Measurements from ENCODE around the gene NT5DC3. TPM values are rescaled to one million over a fixed set of nuclear protein-coding genes. Genes with fewer than 3 reads are reported as not detected.

The NT5DC3 gene
- total RNA-seq, 1 donor from 2014 or later, result 9.1 TPM

DNA sequence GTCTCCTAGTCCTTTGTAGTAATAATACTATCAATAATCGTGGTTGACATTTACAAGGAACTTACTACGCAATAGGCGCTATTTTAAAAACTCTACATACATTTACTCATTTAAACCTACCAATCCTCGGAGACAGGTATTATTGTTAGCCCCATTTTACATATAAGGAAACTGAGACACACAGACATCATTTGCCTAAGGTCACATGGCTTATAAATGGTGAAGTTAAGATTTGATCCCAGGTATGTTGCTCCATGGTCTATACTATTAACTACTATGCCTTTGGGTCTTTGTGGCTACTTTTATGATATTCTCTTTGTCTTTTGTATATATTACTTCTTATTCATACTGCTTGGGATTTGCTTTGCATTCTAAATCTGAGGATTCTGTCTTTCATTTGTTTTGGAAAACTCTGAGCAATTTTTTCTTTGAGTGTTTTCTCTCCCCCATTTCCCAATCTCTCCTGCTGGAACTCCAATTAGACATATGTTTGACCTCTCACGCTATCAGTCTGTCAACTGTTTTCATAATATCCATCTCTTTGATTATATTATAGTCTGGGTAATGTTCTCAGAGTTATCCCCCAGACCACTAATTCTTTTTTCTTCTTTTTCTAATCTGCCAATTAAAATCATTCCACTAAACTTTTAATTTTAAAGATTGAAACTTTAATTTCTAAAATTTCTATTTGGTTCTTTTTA lies 10.9 kb downstream of the NT5DC3 start:
- no peaks in the 10 kb centered on the region for H3K36me3 Mint-ChIP-seq
- no peak for DNase-seq (ENCODE audit: low spot score in 2 of 2, unreplicated experiment in 2 of 2)
- peaks cover 2% of the 10 kb centered on the region for H3K27me3 Mint-ChIP-seq (ENCODE audit: low read depth)
- TF ChIP-seq, protein P1, sequence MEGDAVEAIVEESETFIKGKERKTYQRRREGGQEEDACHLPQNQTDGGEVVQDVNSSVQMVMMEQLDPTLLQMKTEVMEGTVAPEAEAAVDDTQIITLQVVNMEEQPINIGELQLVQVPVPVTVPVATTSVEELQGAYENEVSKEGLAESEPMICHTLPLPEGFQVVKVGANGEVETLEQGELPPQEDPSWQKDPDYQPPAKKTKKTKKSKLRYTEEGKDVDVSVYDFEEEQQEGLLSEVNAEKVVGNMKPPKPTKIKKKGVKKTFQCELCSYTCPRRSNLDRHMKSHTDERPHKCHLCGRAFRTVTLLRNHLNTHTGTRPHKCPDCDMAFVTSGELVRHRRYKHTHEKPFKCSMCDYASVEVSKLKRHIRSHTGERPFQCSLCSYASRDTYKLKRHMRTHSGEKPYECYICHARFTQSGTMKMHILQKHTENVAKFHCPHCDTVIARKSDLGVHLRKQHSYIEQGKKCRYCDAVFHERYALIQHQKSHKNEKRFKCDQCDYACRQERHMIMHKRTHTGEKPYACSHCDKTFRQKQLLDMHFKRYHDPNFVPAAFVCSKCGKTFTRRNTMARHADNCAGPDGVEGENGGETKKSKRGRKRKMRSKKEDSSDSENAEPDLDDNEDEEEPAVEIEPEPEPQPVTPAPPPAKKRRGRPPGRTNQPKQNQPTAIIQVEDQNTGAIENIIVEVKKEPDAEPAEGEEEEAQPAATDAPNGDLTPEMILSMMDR (IDR thresholded peaks at IDR 0.05; ENCODE audit: unreplicated experiment), result no peak
- H3K27ac Mint-ChIP-seq, result no peak overlapping the region
- no peak overlapping the region for H3K4me3 Mint-ChIP-seq
- peaks cover 4% of the 10 kb centered on the region for H3K4me1 Mint-ChIP-seq
- H3K9me3 Mint-ChIP-seq, result peaks cover 14% of the 10 kb centered on the region

DNA sequence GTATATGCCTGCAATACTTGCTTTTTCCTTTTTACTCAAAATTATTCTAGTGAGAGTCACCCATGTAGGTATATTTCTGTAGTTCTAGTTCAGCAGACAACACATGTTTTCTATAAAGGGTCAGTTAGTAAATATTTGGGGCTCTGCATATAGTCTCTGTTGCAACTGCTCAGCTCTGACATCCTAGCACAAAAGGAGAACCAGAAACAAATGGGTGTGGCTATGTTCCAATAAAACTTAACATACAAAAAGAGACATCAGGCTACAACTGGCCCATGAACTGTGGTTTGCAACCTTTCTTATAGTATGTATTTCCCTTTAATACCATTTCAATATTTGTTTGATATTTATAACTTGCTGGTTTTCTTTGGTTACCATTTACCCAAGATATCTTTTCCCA lies 11.9 kb downstream of the NT5DC3 start:
- TF ChIP-seq, protein P1 (IDR thresholded peaks at IDR 0.05; ENCODE audit: unreplicated experiment), result no peak
- peaks cover 14% of the 10 kb centered on the region for H3K9me3 Mint-ChIP-seq
- DNase-seq (ENCODE audit: low spot score in 2 of 2, unreplicated experiment in 2 of 2), result no peak
- H3K27me3 Mint-ChIP-seq (ENCODE audit: low read depth), result no peaks in the 10 kb centered on the region
- H3K4me3 Mint-ChIP-seq, result no peak overlapping the region
- H3K27ac Mint-ChIP-seq, result no peak overlapping the region
- peaks cover 9% of the 10 kb centered on the region for H3K4me1 Mint-ChIP-seq
- H3K36me3 Mint-ChIP-seq, result no peaks in the 10 kb centered on the region

DNA sequence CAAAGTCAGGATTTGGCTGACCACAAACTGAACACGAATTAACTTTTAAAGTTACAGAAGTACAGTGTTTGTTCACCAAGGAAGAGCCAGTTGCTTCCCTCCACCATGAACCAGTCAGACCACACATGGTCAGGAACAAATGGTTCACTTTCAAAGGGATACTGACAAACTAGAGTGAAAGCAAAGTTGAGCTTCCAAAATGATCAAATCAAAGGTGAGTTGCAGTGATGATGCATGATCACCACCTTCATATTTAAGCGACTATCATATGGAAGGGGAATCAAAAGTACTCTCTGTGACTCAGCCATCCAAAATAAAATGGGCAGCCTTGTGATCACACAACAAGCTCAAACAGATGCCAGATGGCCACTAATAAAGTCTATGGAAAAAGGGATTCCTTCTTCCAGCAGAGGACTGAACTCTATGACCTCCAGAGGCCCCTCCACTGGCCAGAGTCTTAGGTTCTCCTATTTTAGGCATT lies 13.1 kb downstream of the NT5DC3 start:
- peaks cover 14% of the 10 kb centered on the region for H3K9me3 Mint-ChIP-seq
- H3K27ac Mint-ChIP-seq, result no peak overlapping the region
- DNase-seq (ENCODE audit: low spot score in 2 of 2, unreplicated experiment in 2 of 2), result no peak
- TF ChIP-seq, protein P1 (IDR thresholded peaks at IDR 0.05; ENCODE audit: unreplicated experiment), result no peak
- H3K4me1 Mint-ChIP-seq, result peaks cover 5% of the 10 kb centered on the region
- H3K4me3 Mint-ChIP-seq, result no peak overlapping the region
- H3K27me3 Mint-ChIP-seq (ENCODE audit: low read depth), result no peaks in the 10 kb centered on the region
- no peaks in the 10 kb centered on the region for H3K36me3 Mint-ChIP-seq

DNA sequence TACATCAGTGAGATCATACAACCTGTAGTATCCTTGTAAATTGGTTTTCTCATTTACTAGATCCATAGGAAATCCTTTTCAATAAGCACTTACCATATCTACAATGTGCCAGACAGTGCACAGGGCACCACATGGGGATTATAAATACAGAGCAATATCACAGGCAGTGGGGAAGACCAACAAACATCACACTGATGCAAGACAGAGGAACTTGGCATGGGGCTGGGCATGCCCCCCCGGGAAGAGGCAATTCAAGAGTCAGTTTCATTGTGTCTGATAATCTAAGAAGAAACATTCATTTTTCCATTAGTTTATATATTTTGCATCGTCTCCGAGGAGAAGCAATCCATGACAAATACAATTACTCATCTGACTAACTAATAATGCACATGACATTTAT lies 16.2 kb downstream of the NT5DC3 start:
- Mint-ChIP-seq H3K4me1 (peaks cover 8% of the 10 kb centered on the region), H3K9me3 (peaks cover under 1% of the 10 kb centered on the region), H3K36me3 (no peaks in the 10 kb centered on the region), H3K4me3 (no peak overlapping the region), H3K27ac (no peak overlapping the region), H3K27me3 (ENCODE audit: low read depth) (no peaks in the 10 kb centered on the region)
- TF ChIP-seq, protein P1 (IDR thresholded peaks at IDR 0.05; ENCODE audit: unreplicated experiment), result no peak
- no peak for DNase-seq (ENCODE audit: low spot score in 2 of 2, unreplicated experiment in 2 of 2)

DNA sequence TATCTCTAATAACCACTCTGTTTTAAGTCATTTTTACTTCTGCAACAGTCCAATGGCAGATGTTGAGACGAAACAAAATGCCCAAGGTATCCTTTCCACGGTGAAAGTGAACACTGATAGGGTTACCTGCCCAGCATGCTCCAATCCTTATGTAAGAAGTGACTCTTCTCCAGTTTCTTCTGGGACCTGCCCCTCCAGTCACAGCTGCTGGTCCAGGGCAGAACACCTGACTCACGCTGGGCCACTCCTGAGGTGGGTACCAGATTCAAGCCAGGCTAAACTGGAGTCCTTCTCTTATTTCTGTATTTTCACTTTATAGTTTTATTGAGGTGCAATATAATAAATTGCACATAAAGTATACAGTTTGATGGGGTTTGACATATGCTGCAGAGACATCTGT lies 16.7 kb downstream of the NT5DC3 start:
- no peaks in the 10 kb centered on the region for H3K9me3 Mint-ChIP-seq
- DNase-seq (ENCODE audit: low spot score in 2 of 2, unreplicated experiment in 2 of 2), result no peak
- H3K4me3 Mint-ChIP-seq, result no peak overlapping the region
- TF ChIP-seq, protein P1 (IDR thresholded peaks at IDR 0.05; ENCODE audit: unreplicated experiment), result no peak
- no peaks in the 10 kb centered on the region for H3K36me3 Mint-ChIP-seq
- no peak overlapping the region for H3K27ac Mint-ChIP-seq
- H3K4me1 Mint-ChIP-seq, result peaks cover 8% of the 10 kb centered on the region
- H3K27me3 Mint-ChIP-seq (ENCODE audit: low read depth), result no peaks in the 10 kb centered on the region

All from mesothelial cell of epicardium (in vitro differentiated cells).